GM19099 (cell line): ENCODE measurements around the gene RCVRN.

Source experiments
- POLR2A ChIP-seq: IDR thresholded peaks from 3 replicates; pipeline ENCODE4 v1.6.1; 2011; ENCODE audit warnings: low read depth; ENCODE audit not compliant: insufficient read length; ENCODE audit errors: extremely low read depth

The RCVRN gene

GRCh38 chr17:9905078-9905415, at the start of gene RCVRN:
TSS of gene RCVRN (minus strand) at chr17:9905271. CDS start at chr17:9905180, 91 bp downstream.
- no peak for TF ChIP-seq POLR2A

- TF ChIP-seq POLR2A, result no peak
Observed at GRCh38 chr17:9953492-9953891, 48.4 kb upstream of the RCVRN start.

GRCh38 chr17:9951803-9952202, 46.7 kb upstream of the RCVRN start:
- no peak for TF ChIP-seq POLR2A

- TF ChIP-seq POLR2A, result no peak
Observed at GRCh38 chr17:9948928-9949327, 43.9 kb upstream of the RCVRN start.

GRCh38 chr17:9944704-9945103, 39.6 kb upstream of the RCVRN start:
- no peak for TF ChIP-seq POLR2A

GRCh38 chr17:9943343-9943742, 38.3 kb upstream of the RCVRN start:
- no peak for TF ChIP-seq POLR2A

GRCh38 chr17:9942885-9943284, 37.8 kb upstream of the RCVRN start:
- no peak for TF ChIP-seq POLR2A

- no peak for TF ChIP-seq POLR2A
Observed at GRCh38 chr17:9941305-9941704, 36.2 kb upstream of the RCVRN start.

GRCh38 chr17:9940841-9941240, 35.8 kb upstream of the RCVRN start:
- TF ChIP-seq POLR2A, result no peak

GRCh38 chr17:9938764-9939163, 33.7 kb upstream of the RCVRN start:
- no peak for TF ChIP-seq POLR2A

- no peak for TF ChIP-seq POLR2A
Observed at GRCh38 chr17:9937901-9938300, 32.8 kb upstream of the RCVRN start.

GRCh38 chr17:9937241-9937761, 32.2 kb upstream of the RCVRN start:
- TF ChIP-seq POLR2A, result no peak

- TF ChIP-seq POLR2A, result no peak
Observed at GRCh38 chr17:9936095-9936494, 31.0 kb upstream of the RCVRN start.

GRCh38 chr17:9935408-9935807, 30.3 kb upstream of the RCVRN start:
- no peak for TF ChIP-seq POLR2A

GRCh38 chr17:9934331-9934730, 29.3 kb upstream of the RCVRN start:
- no peak for TF ChIP-seq POLR2A

- no peak for TF ChIP-seq POLR2A
Observed at GRCh38 chr17:9932491-9932890, 27.4 kb upstream of the RCVRN start.

- no peak for TF ChIP-seq POLR2A
Observed at GRCh38 chr17:9931144-9931741, 26.2 kb upstream of the RCVRN start.
